Transverse colon (tissue), 3 donors: ENCODE measurements around the gene ARMC2.

Experiments used
- CTCF ChIP-seq, 5 experiments: fragments of 200-600 bp in 3 of 5; fragments of 450-650 bp in 2 of 5; sonication (generic) in 3 of 5; IDR thresholded peaks; 1 replicate in 2 of 5; 2 replicates in 3 of 5; pipeline ENCODE4 v1.5.1; 2016 to 2017; ENCODE audit warnings: antibody characterized with exemption in 5 of 5, inconsistent platforms in 3 of 5, mild to moderate bottlenecking in 2 of 5, moderate library complexity in 1 of 5
- EP300 ChIP-seq: sonication (generic); formaldehyde crosslinking; IDR thresholded peaks from one replicate; pipeline ENCODE4 v1.6.1; 2017; ENCODE audit warnings: antibody characterized with exemption, low read depth

GRCh38 chr6:108945681-108946159 is 97.5 kb downstream of the ARMC2 start:
- no peak for TF ChIP-seq CTCF (IDR thresholded peaks at IDR 0.05)
- no peak for TF ChIP-seq EP300
